ENCODE data around the gene ANTXR1.
"Not testable (repeated sequence)": the region's sequence is repeated elsewhere in the genome, so short reads cannot be mapped to it uniquely, and the experiment has no call there.

The ANTXR1 gene

GRCh38 chr2:69167469-69167822, 154.5 kb downstream of the ANTXR1 start:
- no peak for DNase-seq

- no peak for DNase-seq
Measured at GRCh38 chr2:69168144-69168813, 155.3 kb downstream of the ANTXR1 start.

- DNase-seq = no peak
Measured at GRCh38 chr2:69168950-69169654, 156.1 kb downstream of the ANTXR1 start.

GRCh38 chr2:69169655-69170389, 156.8 kb downstream of the ANTXR1 start:
- no peak for DNase-seq

GRCh38 chr2:69170661-69171060, 157.7 kb downstream of the ANTXR1 start:
- no peak for DNase-seq

- no peak for DNase-seq
Measured at GRCh38 chr2:69171116-69171896, 158.3 kb downstream of the ANTXR1 start.

- DNase-seq = no peak
Measured at GRCh38 chr2:69171897-69172525, 159.0 kb downstream of the ANTXR1 start.

- DNase-seq = no peak
Measured at GRCh38 chr2:69173706-69174105, 160.7 kb downstream of the ANTXR1 start.

- DNase-seq = not testable (repeated sequence)
Measured at GRCh38 chr2:69174211-69174610, 161.2 kb downstream of the ANTXR1 start.

GRCh38 chr2:69175790-69176715, 163.1 kb downstream of the ANTXR1 start:
- no peak for DNase-seq

- no peak for DNase-seq
Measured at GRCh38 chr2:69177063-69177771, 164.2 kb downstream of the ANTXR1 start.

GRCh38 chr2:69177785-69178636, 165.0 kb downstream of the ANTXR1 start:
- DNase-seq = no peak

GRCh38 chr2:69178756-69179155, 165.8 kb downstream of the ANTXR1 start:
- no peak for DNase-seq

GRCh38 chr2:69180227-69180626, 167.2 kb downstream of the ANTXR1 start:
- DNase-seq = no peak

GRCh38 chr2:69180974-69181373, 168.0 kb downstream of the ANTXR1 start:
- no peak for DNase-seq

GRCh38 chr2:69181806-69182427, 168.9 kb downstream of the ANTXR1 start:
- DNase-seq = no peak

GRCh38 chr2:69183659-69184058, 170.7 kb downstream of the ANTXR1 start:
- no peak for DNase-seq

- no peak for DNase-seq
Measured at GRCh38 chr2:69184224-69184623, 171.2 kb downstream of the ANTXR1 start.

- no peak for DNase-seq
Measured at GRCh38 chr2:69185807-69186206, 172.8 kb downstream of the ANTXR1 start.
